Keratinocyte (primary cell): ENCODE results near the gene AIRE.
"Not testable (repeated sequence)": the region's sequence is repeated elsewhere in the genome, so short reads cannot be mapped to it uniquely, and the experiment has no call there.

Source experiments
- EZH2 ChIP-seq: IDR thresholded peaks from one replicate; pipeline ENCODE4 v1.6.1; 2012; ENCODE audit warnings: inconsistent platforms, mild to moderate bottlenecking, low read length, moderate library complexity
- TF ChIP-seq, protein P1 (sequence below), 3 experiments: IDR thresholded peaks in 1 of 3; conservative IDR thresholded peaks in 1 of 3; optimal IDR thresholded peaks in 1 of 3; 2 replicates in 2 of 3; 3 replicates in 1 of 3; pipeline versions ENCODE3 to v1.5.1; 2011; ENCODE audit warnings: low read length in 3 of 3, mild to moderate bottlenecking in 3 of 3, moderate library complexity in 2 of 3, control low read depth in 1 of 3, inconsistent platforms in 1 of 3; ENCODE audit not compliant: insufficient read depth in 2 of 3; ENCODE audit errors: extremely low read depth in 1 of 3

- TF ChIP-seq, protein P1, sequence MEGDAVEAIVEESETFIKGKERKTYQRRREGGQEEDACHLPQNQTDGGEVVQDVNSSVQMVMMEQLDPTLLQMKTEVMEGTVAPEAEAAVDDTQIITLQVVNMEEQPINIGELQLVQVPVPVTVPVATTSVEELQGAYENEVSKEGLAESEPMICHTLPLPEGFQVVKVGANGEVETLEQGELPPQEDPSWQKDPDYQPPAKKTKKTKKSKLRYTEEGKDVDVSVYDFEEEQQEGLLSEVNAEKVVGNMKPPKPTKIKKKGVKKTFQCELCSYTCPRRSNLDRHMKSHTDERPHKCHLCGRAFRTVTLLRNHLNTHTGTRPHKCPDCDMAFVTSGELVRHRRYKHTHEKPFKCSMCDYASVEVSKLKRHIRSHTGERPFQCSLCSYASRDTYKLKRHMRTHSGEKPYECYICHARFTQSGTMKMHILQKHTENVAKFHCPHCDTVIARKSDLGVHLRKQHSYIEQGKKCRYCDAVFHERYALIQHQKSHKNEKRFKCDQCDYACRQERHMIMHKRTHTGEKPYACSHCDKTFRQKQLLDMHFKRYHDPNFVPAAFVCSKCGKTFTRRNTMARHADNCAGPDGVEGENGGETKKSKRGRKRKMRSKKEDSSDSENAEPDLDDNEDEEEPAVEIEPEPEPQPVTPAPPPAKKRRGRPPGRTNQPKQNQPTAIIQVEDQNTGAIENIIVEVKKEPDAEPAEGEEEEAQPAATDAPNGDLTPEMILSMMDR (optimal IDR thresholded peaks at IDR 0.05 in 1 of 3, IDR thresholded peaks at IDR 0.05 in 1 of 3, conservative IDR thresholded peaks at IDR 0.05 in 1 of 3; ENCODE audit: extremely low read depth in 1 of 3, insufficient read depth in 2 of 3, low read length in 3 of 3), result not testable (repeated sequence)
- TF ChIP-seq EZH2, result not testable (repeated sequence)
Observed at GRCh38 chr21:44243980-44244379, 41.7 kb upstream of the AIRE start.
